SH-SY5Y (cell line): ENCODE data around the gene STAG3.

Experiments
- GATA2 ChIP-seq: IDR thresholded peaks from 2 replicates; pipeline ENCODE4 v1.6.1; 2011; ENCODE audit warnings: mild to moderate bottlenecking, low read depth, low read length
- GATA3 ChIP-seq: IDR thresholded peaks from 2 replicates; pipeline ENCODE4 v1.6.1; 2011; ENCODE audit warnings: low read depth, mild to moderate bottlenecking, low read length, moderate library complexity

The STAG3 gene

GRCh38 chr7:100160067-100160466 lies 17.7 kb upstream of the STAG3 start:
- TF ChIP-seq GATA2: no peak
- no peak for TF ChIP-seq GATA3

- TF ChIP-seq GATA2: no peak
- TF ChIP-seq GATA3: no peak
These were observed 14.6 kb upstream of the STAG3 start for GRCh38 chr7:100163006-100163531.

- TF ChIP-seq GATA3 (no peak), GATA2 (no peak)
These were observed 13.8 kb upstream of the STAG3 start for GRCh38 chr7:100163871-100164270.

GRCh38 chr7:100166317-100166940 lies 11.3 kb upstream of the STAG3 start:
- no peak for TF ChIP-seq GATA2
- no peak for TF ChIP-seq GATA3

- TF ChIP-seq GATA3: no peak
- TF ChIP-seq GATA2: no peak; the same call in 1 of the 2 replicates
These were observed 10.5 kb upstream of the STAG3 start for GRCh38 chr7:100166970-100167911.

GRCh38 chr7:100167912-100168323 lies 9.8 kb upstream of the STAG3 start:
- TF ChIP-seq GATA3 (no peak), GATA2 (peak; percentile 43; the same call in 1 of the 2 replicates)

GRCh38 chr7:100169147-100169850 lies 8.4 kb upstream of the STAG3 start:
- TF ChIP-seq GATA3 (no peak), GATA2 (no peak)

GRCh38 chr7:100170101-100170897 lies 7.4 kb upstream of the STAG3 start:
- TF ChIP-seq GATA2 (no peak), GATA3 (no peak)

- TF ChIP-seq GATA2 (no peak), GATA3 (no peak)
These were observed 6.5 kb upstream of the STAG3 start for GRCh38 chr7:100171087-100171681.

- TF ChIP-seq GATA3 (no peak), GATA2 (no peak)
These were observed 5.9 kb upstream of the STAG3 start for GRCh38 chr7:100171840-100172239.

GRCh38 chr7:100173806-100174495 lies 3.8 kb upstream of the STAG3 start:
- TF ChIP-seq GATA3 (no peak), GATA2 (no peak)

- no peak for TF ChIP-seq GATA3
- TF ChIP-seq GATA2: no peak
These were observed 3.1 kb upstream of the STAG3 start for GRCh38 chr7:100174582-100174981.

GRCh38 chr7:100175296-100175935 lies 2.3 kb upstream of the STAG3 start:
- no peak for TF ChIP-seq GATA3
